Lower leg skin (tissue), 3 donors: ENCODE measurements around the gene RNASEH2A.

Experiments used
- CTCF ChIP-seq, 3 donors: fragments of 450-650 bp; IDR thresholded peaks; one replicate each; pipeline ENCODE4 v1.5.1; 2016; ENCODE audit warnings: antibody characterized with exemption in 3 of 3, mild to moderate bottlenecking in 3 of 3, moderate library complexity in 2 of 3
- POLR2A ChIP-seq, 2 donors: fragments of 450-650 bp; IDR thresholded peaks; one replicate each; pipeline ENCODE4 v1.6.1; 2016 to 2017; ENCODE audit warnings: antibody characterized with exemption in 2 of 2, mild to moderate bottlenecking in 1 of 2, moderate library complexity in 1 of 2

- TF ChIP-seq CTCF (IDR thresholded peaks at IDR 0.05) (no peak), POLR2A (IDR thresholded peaks at IDR 0.05) (no peak)
These were observed 34.0 kb downstream of the RNASEH2A start for GRCh38 chr19:12840091-12841079.
